HG03280 (cell line): ENCODE data around the gene SCFD1.
"Not testable (repeated sequence)": the region's sequence is repeated elsewhere in the genome, so short reads cannot be mapped to it uniquely, and the experiment has no call there.

Experiments used
- ATAC-seq: cut with Tn5 transposase; IDR thresholded peaks from one replicate; pipeline ENCODE4 v1.9.1; 2021; ENCODE audit warnings: mild to moderate bottlenecking, moderate library complexity; ENCODE audit not compliant: unreplicated experiment

Gene SCFD1

DNA sequence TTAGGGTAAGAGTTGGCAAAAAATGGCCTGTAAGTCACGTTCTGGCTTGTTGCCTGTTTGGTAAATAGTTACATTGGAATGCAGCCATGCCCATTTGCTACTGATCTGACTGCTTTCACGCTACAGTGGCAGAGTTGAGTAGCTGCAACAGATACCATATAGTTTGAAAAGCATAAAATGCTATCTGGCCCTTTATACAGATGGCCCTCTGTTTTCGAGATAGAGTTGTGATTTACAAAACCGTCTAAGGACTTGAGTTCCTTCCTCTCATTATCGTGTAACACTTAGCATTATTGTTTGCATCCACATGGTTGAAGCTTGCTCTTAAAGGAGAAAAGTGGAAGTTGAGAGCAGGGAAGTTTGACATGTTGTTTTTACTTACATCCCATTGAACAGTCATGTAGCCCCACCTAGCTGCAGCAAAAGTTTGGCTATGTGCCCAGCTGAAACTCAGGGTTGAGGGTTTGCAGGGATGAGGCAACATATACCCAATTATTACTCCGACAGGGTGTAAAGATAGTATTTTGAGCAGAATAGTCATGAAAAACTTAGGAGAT, 11.3 kb upstream of the SCFD1 start:
- no peak for ATAC-seq

DNA sequence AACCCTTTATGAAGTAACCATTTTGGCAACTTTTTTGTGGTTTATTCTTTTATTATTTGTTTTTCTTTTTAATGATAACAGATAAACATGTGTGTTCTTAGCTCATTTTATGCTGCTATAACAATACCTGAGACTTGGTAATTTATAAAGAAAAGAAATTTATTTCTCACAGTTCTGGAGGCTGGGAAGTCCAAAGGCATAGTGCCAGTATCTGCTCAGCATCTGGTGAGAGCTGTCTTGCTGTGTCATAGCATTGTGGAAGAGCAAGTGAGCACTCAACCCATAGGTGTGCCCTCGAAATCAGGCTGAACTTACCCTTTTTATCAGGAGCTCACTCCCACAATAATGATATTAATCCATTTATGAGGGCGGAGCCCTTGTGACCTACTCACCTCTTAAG, 8.0 kb upstream of the SCFD1 start:
- ATAC-seq: no peak

DNA sequence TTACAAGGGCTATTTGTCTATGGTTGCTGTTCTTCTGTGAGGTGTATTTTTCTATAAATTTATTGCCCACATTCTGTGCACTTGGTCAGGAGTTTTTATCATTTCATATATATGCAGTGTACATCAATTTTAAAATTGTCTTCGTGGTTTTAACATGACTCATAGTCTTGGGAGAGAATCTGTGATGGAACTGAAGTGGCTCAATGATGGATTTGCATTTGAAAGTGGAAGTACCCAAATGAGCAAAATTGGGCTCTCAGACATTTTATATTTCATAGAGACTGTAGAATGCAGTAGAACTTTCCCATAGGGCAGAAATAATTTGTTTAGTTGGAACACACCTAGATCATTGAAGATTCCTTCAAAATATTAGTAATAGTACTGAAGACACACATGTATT, 1.9 kb upstream of the SCFD1 start:
- ATAC-seq: peak; percentile 47

DNA sequence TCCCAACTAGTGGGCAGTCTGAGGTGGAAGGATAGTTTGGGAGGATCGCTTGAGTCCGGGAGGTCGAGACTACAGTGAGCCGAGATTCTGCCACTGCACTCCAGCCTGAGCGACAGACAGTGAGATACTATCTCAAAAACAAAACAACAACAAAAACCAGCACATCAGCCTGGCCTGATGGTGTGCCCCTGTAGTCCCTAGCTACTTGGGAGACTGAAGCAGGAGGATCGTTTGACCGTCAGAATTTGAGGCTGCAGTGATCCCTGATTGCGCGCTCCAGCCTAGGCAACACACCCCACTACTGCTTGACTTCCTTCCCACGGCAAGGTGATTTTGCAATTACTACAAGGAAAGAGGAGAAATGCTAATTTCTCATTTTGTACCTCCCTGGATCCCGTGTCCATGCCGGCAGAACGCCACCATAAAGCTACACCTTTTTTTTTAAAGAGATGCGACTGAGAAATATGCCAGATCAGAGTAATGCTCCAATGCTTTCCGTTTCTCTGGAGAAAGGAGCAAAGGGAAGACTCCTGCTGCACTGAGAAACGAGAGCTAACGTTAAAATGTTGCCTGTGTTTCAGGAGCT, 672 bp upstream of the SCFD1 start:
- ATAC-seq: peak; percentile 9

DNA sequence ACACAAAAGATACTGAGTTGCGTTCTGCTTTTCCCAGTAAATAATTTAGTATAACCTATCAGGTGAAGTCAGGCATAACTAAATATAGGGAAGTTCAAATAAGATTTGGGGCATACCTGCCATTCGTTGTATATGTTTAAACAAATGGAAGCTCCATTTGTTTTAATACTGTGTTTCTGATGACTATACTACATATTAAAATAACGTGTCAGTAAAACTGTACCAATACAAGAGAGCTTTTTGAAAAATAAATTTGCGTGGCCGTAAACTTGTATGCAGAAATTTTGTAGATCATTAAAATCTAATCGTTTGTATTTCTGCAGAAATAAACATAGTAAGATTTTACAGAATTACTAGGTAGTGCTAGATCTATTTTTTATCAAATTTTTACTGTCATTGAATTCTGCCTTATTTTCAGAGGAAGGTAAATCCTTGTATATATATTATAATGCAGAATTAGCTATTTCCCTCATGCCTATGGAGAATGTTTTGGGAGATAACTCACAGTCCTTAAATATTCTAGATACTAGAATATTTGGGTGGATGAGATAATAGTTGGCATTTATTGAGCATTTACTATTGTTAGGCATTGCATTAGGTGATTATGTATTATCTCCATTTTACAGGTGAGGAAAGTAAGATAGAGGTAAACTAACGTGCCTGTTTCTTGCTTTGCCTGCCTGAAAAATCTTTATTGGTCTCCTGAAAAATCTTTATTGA, 1.5 kb downstream of the SCFD1 start:
- no peak for ATAC-seq

DNA sequence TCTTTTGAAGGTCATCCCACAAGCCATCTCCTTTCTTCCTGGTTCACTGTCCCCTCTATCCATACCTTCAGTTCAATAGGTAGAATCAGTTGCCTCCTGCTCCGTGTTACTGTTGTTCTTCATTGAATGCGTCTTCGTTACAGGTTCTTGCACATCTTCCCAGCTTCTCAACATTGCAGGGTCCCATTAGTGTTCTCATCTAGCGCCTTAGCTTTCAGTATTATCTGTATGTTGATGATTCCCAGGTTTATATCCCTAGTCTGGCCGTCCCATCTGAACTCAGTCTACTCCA, 2.0 kb downstream of the SCFD1 start:
- no peak for ATAC-seq

DNA sequence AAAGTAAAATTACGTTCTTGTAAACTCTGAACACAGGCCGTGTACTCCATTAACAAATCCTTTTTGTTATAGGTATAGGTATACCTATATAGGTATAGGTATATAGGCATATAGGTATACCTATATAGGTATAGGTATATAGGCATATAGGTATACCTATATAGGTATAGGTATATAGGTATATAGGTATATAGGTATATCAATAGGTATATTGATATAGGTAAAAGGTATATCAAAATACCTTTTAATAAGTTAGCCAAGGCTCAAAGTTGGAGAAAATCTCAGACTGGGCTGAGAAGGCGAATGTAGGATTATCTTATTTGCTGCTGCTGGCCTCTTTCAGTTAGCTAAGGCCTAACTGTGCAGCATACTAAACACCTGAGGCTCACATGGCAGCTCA, 3.4 kb downstream of the SCFD1 start:
- ATAC-seq: no peak

DNA sequence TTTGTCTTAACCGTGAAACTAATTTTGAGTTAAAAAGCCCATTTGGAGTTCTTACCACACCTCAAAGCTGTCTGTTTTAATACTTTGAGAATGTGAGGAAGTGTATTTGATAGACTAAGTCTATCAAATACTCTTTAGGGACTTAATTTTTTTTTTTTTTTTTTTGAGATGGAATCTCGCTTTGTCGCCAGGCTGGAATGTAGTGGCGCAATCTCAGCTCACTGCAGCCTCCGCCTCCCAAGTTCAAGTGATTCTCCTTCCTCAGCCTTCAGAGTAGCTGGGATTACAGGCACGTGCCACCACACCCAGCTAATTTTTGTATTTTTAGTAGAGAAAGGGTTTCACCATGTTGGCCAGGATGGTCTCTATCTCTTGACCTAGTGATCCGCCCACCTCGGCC, 7.3 kb downstream of the SCFD1 start:
- ATAC-seq: not testable (repeated sequence)

DNA sequence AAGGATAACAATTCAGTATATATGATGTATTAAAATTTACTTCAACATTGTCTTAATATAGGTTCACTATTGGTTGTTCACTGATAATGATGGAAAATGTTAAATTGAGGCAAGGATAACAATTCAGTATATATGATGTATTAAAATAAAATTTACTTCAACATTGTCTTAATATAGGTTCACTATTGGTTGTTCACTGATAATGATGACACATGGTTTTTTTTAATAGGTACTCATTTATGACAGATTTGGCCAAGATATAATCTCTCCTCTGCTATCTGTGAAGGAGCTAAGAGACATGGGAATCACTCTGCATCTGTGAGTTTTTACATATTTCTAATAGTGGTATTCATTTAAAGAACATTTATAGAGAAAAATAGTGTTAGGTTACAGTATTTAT, 8.1 kb downstream of the SCFD1 start:
- no peak for ATAC-seq

DNA sequence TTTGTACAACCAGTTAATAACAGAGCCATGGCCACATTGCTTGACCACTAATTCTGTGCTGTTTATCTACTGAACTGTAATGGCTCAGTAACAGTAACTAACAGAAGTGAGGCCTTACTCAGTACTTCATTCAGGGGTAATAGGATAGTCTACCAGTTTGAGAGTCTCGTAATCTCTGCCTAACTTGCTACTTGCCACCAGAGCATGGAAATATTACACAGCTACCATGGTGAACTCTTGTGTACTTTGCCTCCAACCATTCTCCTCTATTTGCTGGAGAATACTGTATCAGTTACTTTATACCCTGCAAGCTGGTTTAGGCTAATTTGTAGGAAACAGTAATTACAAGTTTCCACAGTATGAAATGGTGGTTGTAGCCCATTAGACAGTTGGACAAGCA, 10.6 kb downstream of the SCFD1 start:
- no peak for ATAC-seq

DNA sequence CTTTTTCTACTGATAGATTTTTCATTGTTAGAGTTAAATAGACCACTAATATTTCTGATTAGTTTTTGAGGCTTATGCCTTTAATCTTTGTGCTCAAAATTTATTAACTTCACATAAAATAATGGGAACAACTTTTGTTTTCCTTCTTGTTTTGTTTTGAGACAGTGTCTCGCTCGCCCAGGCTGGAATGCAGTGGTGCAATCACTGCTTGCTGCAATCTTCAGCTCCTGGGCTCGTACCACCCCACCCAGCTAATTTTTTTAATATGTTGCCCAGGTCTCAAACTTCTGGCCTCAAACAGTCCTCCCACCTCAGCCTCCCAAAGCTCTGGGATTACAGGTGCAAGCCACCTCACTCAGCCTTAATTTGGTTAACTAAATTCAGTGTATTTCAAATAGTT, 16.8 kb downstream of the SCFD1 start:
- no peak for ATAC-seq

DNA sequence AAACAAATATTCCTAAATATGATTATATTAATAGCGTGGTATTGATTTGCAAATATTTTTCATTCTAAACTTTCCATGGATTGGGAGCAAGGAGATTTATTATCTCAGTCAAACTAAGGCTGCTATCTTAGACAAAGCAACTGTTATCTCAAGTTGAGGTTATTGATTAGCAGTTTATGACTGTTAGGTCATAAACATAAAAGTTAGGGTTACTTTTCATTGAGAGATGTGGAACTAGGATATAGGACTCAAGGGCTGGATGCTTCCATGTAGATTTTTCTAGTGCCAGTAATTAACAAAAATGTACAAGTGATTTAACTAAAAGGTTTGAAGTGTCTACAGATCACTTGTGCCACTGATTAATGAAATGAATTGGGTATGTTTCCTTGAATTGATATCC, 19.1 kb downstream of the SCFD1 start:
- no peak for ATAC-seq

DNA sequence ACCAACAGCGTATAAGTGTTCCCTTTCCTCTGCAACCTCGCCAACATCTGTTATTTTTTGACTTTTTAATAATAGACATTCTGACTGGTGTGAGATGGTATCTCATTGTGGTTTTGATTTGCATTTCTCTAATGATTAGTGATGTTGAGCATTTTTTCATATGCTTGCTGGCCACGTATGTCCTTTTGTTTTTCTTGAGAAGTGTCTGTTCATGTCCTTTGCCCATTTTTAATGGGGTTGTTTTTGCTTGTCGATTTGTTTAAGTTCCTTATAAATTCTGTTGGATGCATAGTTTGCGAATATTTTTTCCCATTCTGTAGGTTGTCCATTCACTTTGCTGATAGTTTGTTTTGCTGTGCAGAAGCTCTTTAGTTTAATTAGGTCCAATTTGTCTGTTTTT, 22.3 kb downstream of the SCFD1 start:
- ATAC-seq: not testable (repeated sequence)

DNA sequence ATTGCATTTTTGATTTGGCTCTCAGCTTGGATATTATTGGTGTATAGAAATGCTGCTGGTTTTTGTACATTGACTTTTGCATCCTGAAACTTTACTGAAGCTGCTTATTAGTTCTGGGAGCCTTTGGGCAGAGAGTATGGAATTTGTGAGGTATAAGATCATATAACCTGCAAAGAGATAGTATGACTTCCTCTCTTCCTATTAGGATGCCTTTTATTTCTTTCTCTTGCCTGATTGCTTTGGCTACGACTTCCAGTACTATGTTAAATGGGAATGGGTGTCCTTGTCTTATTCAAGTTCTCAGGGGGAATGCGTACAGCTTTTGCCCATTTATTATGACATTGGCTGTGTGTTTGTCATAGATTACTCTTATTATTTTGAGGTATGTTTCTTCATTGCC, 23.5 kb downstream of the SCFD1 start:
- ATAC-seq: no peak

DNA sequence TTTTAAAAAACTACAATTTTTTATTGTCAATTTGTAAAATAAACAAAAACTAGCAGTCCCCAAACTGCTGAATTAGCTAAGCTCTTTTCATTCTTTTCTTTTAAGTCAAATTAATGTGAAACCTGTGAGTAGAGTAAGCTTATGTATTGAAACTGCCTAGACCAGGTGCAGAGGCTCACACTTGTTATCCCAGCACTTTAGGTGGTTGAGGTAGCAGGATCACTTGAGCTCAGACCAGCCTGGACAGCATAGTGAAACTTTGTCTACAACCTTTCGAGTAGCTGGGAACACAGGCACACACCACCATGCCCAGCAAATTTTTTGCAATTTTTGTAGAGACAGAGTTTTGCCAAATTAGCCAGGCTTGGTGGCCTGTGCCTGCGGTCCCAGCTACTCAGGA, 26.4 kb downstream of the SCFD1 start:
- ATAC-seq: no peak

DNA sequence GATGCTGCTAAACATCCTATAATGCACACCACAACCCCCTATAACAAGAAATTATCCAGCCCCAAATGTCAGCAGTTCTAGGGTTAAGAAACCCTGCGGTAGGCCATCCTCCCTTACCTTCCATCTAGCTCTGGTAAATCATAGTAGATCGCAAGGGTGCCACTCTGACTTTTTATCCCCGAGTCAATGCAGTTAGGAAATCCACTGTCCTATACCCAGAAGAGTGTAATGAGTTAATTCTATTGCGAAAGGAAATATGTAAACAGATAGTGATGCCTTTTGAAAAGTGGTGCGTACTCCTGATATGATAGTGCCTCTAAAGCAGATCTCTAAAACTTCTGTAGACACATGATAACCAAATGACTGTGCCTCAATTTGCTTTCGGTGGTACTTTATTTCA, 29.8 kb downstream of the SCFD1 start:
- ATAC-seq: no peak

DNA sequence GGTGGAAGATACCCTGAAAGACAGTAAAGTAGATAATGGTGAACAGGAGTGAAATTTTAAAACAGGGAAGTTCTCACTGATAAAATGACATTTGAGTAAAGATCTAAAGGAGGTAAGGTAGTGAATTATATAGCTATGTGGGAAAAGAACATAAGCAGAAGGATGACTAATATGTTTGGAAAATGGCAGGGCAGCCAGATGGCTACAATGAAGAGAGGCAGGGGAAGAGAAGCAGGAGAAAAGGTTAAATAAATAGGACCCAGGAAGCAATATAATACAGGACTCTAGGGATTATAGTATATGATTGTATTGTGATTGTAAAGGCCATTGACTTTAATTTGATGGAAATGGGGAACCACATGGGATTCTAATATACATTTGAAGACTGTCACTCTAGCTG, 33.0 kb downstream of the SCFD1 start:
- no peak for ATAC-seq

DNA sequence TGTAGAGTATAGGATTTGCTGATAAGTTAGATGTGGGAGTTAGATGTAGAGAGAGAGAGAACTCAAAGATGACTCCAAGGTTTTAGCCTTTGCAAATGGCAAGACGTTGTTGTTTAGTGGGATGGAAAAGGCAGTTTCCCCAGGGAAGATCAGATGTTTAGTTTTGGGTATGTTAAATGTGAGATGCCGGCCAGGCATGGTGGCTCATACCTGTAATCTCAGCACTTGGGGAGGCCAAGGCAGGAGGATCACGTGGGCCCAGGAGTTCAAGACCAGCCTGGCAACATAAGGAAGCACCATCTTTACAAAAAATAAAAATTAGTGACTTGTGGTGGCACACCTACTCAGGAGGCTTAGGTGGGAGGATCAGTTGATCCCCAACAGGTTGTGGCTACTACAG, 33.5 kb downstream of the SCFD1 start:
- ATAC-seq: no peak

DNA sequence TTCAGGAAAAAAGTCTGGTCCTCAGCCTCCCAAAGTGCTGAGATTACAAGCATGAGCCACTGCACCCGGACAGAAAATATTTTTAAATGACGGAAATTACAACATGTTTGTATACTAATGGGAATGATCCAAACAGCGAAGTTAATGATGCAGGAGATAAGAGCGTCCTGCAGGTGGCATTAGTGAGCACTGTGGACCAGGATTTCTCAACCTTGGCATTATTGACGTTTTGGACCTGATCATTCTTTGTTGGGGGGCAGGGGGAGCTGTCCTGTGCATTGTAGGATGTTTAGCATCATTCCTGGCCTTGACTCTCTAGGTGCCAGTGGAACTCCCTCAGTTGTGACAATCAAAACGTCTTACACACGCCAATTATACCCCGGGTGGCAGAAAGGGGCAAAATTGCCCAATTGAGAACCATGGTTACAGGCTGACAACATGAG, 34.1 kb downstream of the SCFD1 start:
- ATAC-seq: no peak

DNA sequence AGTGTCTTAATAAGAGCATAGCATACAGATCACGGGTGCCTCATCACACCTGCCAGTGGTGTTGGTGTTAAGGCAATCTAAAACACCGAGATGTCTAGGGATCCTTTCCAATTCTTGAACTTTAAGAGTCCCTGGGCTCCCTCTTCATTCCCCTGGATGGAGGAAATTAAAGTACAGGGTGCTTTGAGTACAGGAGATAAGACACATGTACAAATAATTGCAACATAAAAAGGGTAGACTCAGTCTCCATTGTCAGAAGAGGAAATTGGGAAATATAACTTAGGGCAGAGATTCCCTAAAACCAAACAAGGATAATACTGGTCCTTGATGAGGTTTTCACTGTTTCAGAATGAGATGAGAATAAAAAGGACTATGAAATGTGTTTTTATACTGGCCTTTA, 34.9 kb downstream of the SCFD1 start:
- ATAC-seq: no peak

DNA sequence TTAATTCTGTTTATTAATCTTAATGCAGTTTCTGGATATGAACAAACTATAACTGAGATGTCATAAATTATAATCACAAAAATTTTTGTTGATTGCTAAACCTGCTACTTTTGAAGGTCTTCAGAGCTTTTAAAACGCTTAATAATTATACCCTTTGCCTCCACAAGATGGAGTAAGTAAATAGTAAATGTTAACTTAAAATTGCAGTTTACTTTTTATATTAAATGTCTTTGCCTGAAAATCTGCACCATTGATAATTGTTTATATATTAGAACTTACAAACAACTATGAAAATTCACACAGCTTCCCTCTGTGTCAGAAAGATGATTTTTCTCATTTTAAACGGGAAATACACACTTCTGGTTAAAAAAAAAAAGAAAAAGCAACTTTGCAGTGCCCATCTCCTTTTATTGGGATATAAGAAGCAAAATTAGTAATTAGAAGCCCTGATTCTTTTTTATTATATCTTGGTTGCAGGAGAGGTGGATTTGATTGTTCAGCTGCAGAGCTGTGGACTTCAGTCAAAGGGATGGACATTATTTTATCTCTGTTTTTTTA, 35.6 kb downstream of the SCFD1 start:
- ATAC-seq: no peak

DNA sequence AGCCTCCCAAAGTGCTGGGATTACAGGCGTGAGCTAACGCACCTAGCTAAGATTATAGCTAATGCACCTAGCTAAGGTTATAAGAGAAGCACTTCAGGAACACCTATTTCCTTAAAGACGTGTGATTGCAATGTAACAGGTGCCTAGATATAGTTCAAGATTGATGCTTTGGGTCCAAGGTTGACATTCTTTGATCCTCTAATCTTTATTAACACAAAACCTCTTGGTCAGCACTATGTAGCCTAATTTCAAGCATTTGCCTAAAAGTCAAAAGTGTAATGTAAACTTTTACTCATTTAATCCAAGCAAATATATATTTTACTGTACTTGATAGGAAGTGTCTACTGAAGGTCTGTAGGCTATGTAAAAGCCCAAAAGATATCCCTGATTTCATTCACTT, 36.5 kb downstream of the SCFD1 start:
- ATAC-seq: no peak

DNA sequence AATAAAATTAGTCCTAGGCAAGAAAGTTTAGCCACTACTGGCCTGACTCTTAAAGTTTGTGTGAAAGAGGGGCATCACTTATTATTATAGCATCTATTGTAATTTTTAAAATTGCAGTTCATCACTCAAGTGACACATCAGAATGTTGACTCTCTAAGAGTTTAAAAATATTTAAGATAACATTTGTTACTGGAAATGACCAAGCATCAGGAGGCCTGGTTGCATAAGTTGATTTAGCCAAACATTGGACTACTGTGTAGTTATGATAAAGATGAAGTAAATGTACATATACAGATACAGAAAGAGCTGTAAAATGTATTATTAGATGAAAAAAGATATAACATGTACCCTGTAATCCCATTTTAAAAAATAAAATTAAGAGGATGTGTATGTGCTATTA, 47.5 kb downstream of the SCFD1 start:
- ATAC-seq: no peak
